Liver (tissue), 9 donors: ENCODE data around the gene TLE1. TPM values are rescaled to one million over a fixed set of nuclear protein-coding genes. Genes with fewer than 3 reads are reported as not detected.

Experiments
- DNase-seq: peaks from one replicate; pipeline ENCODE4 v3.0.0-alpha.2; 2017; ENCODE audit warnings: low spot score
- H3K27ac ChIP-seq, 2 donors: one replicate each; pipeline ENCODE4 v1.7.0; 2013; ENCODE audit warnings: inconsistent platforms in 2 of 2, low read length in 2 of 2, control low read depth in 1 of 2, low read depth in 1 of 2, mild to moderate bottlenecking in 1 of 2
- H3K27me3 ChIP-seq, 4 donors: one replicate each; pipeline versions ENCODE4 v1.6.1 to v1.7.0; 2013; ENCODE audit warnings: low read length in 3 of 4, inconsistent platforms in 1 of 4, mild to moderate bottlenecking in 1 of 4, moderate library complexity in 1 of 4; ENCODE audit not compliant: control insufficient read depth in 4 of 4, insufficient read depth in 4 of 4
- H3K36me3 ChIP-seq, 4 donors: one replicate each; pipeline versions ENCODE4 v1.6.1 to v1.7.0; 2013; ENCODE audit warnings: low read length in 3 of 4, mild to moderate bottlenecking in 3 of 4, low read depth in 1 of 4, moderate library complexity in 1 of 4; ENCODE audit not compliant: control insufficient read depth in 4 of 4, insufficient read depth in 3 of 4
- H3K4me1 ChIP-seq, 4 donors: one replicate each; pipeline versions ENCODE4 v1.6.1 to v1.7.0; 2013; ENCODE audit warnings: low read length in 3 of 4, mild to moderate bottlenecking in 3 of 4, moderate library complexity in 1 of 4; ENCODE audit not compliant: control insufficient read depth in 4 of 4, insufficient read depth in 4 of 4
- H3K4me3 ChIP-seq, 3 donors: one replicate each; pipeline versions ENCODE4 v1.6.1 to v1.7.0; 2013; ENCODE audit warnings: low read length in 3 of 3, control low read depth in 1 of 3, low read depth in 1 of 3, mild to moderate bottlenecking in 1 of 3
- H3K9ac ChIP-seq, 2 donors: one replicate each; pipeline ENCODE4 v1.7.0; 2013; ENCODE audit warnings: low read length in 2 of 2, mild to moderate bottlenecking in 2 of 2, moderate library complexity in 2 of 2, control low read depth in 1 of 2, low read depth in 1 of 2
- H3K9me3 ChIP-seq, 4 donors: one replicate each; pipeline versions ENCODE4 v1.6.1 to v1.7.0; 2013; ENCODE audit warnings: low read length in 3 of 4; ENCODE audit not compliant: control insufficient read depth in 4 of 4
- EGR1 ChIP-seq, 2 donors: IDR thresholded peaks; 2 replicates each; pipeline ENCODE4 v1.6.1; 2016 to 2018; ENCODE audit warnings: antibody characterized with exemption in 2 of 2, low read depth in 2 of 2
- FOXA1 ChIP-seq: IDR thresholded peaks from 2 replicates; pipeline ENCODE4 v1.6.1; 2016; ENCODE audit warnings: antibody characterized with exemption
- FOXA2 ChIP-seq: IDR thresholded peaks from 2 replicates; pipeline ENCODE4 v1.6.1; 2016; ENCODE audit warnings: antibody characterized with exemption
- GABPA ChIP-seq, 2 donors: IDR thresholded peaks in 1 of 2; conservative IDR thresholded peaks in 1 of 2; 2 replicates each; pipeline ENCODE4 v1.6.1; 2016; ENCODE audit warnings: antibody characterized with exemption in 2 of 2, mild to moderate bottlenecking in 1 of 2, moderate library complexity in 1 of 2
- HNF4A ChIP-seq, 2 donors: conservative IDR thresholded peaks; 2 replicates each; pipeline ENCODE4 v1.6.1; 2016; ENCODE audit warnings: antibody characterized with exemption in 2 of 2, mild to moderate bottlenecking in 2 of 2
- HNF4G ChIP-seq: IDR thresholded peaks from 2 replicates; pipeline ENCODE4 v1.6.1; 2016; ENCODE audit warnings: antibody characterized with exemption
- JUND ChIP-seq, 2 donors: IDR thresholded peaks; 2 replicates each; pipeline ENCODE4 v1.6.1; 2016; ENCODE audit warnings: antibody characterized with exemption in 2 of 2
- NR2F2 ChIP-seq: IDR thresholded peaks from 2 replicates; pipeline ENCODE4 v1.6.1; 2016; ENCODE audit warnings: antibody characterized with exemption
- RAD21 ChIP-seq, 2 donors: IDR thresholded peaks; 2 replicates each; pipeline ENCODE4 v1.6.1; 2016; ENCODE audit warnings: antibody characterized with exemption in 2 of 2, mild to moderate bottlenecking in 2 of 2
- RXRA ChIP-seq, 2 donors: IDR thresholded peaks; 2 replicates each; pipeline ENCODE4 v1.6.1; 2017 to 2018; ENCODE audit warnings: antibody characterized with exemption in 2 of 2, mild to moderate bottlenecking in 1 of 2
- SP1 ChIP-seq: IDR thresholded peaks from 2 replicates; pipeline ENCODE4 v1.6.1; 2018; ENCODE audit warnings: antibody characterized with exemption, mild to moderate bottlenecking
- YY1 ChIP-seq: IDR thresholded peaks from 2 replicates; pipeline ENCODE4 v1.6.1; 2016; ENCODE audit warnings: antibody characterized with exemption, mild to moderate bottlenecking
- WGBS: extraction: QIAGEN DNeasy Blood & Tissue Kit; methylation state at CpG from one replicate; pipeline ENCODE4 v1.1.7; 2013; 5-methylcytosine and 5-hydroxymethylcytosine counted together
- polyA plus RNA-seq, 2 donors: library from polyadenylated mRNA; stranded (reverse) in 1 of 2; unstranded in 1 of 2; fragments of 200-250 nt in 1 of 2; fragments of >200 nt in 1 of 2; fragmentation: Nextera tagmentation in 1 of 2; extraction: Ambion mirVana in 1 of 2; gene quantifications; one replicate each; pipeline versions ENCODE4 v1.2.1 to v1.2.3, GENCODE V29; 2013 to 2015
- total RNA-seq, 2 donors: library from RNA; depleted of rRNA; stranded (reverse); fragments of >200 nt; gene quantifications; one replicate each; pipeline ENCODE4 v1.2.3, GENCODE V29; 2014
- TF ChIP-seq, protein P1 (sequence below): fragments of 150-350 bp; IDR thresholded peaks from 2 replicates; pipeline ENCODE4 v1.5.1; 2017; ENCODE audit warnings: improper control_type of control experiment, low read depth, low read length; ENCODE audit not compliant: missing input control
- TF ChIP-seq, protein P2 (sequence below): IDR thresholded peaks from 2 replicates; pipeline ENCODE4 v1.6.1; 2016; ENCODE audit warnings: antibody characterized with exemption
- TF ChIP-seq, protein P3 (sequence below): IDR thresholded peaks from 2 replicates; pipeline ENCODE4 v1.6.1; 2016; ENCODE audit warnings: antibody characterized with exemption, mild to moderate bottlenecking
- donor health status: healthy.
- donor health status: healthy.
- donor health status: healthy.
- donor health status: healthy.
- donor health status: healthy.

TLE1 gene
- total and polyA plus RNA-seq, 4 donors: 25.2 to 45.4 (median 25.7) TPM

DNA sequence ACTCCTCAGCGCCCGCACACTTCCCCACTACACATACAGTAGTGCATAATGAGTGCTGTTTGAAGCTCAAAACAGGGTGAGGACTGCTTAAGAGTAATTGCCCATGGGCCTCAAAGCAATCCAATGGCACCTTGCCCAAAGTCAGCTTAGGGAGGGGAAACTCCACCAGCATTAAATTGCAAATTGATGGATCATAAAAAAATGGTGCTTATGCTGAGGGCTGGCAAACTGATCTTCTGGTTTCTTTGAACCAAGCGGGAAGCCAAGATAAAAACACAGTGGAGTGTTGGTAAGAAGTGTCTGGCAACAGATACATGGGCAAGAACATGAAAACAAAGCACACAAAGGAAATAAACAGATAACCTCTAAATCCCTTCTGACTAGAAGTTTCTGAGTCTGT, 28.0 kb downstream of the TLE1 start:
- H3K9ac ChIP-seq: no peak overlapping the region
- H3K27ac ChIP-seq: no peak overlapping the region
- peaks cover 0 to 26% (median 5%) of the 10 kb centered on the region in 4 donors for H3K36me3 ChIP-seq
- no peak overlapping the region for H3K4me3 ChIP-seq
- peaks cover 0 to 10% (median 7%) of the 10 kb centered on the region in 4 donors for H3K4me1 ChIP-seq
- TF ChIP-seq NR2F2 (no peak), FOXA2 (no peak), JUND (IDR thresholded peaks at IDR 0.05) (no peak), HNF4G (no peak), SP1 (no peak), YY1 (no peak), RAD21 (IDR thresholded peaks at IDR 0.05) (no peak), EGR1 (IDR thresholded peaks at IDR 0.05; ENCODE audit: low read depth in 2 of 2) (no peak)
- TF ChIP-seq, protein P1, sequence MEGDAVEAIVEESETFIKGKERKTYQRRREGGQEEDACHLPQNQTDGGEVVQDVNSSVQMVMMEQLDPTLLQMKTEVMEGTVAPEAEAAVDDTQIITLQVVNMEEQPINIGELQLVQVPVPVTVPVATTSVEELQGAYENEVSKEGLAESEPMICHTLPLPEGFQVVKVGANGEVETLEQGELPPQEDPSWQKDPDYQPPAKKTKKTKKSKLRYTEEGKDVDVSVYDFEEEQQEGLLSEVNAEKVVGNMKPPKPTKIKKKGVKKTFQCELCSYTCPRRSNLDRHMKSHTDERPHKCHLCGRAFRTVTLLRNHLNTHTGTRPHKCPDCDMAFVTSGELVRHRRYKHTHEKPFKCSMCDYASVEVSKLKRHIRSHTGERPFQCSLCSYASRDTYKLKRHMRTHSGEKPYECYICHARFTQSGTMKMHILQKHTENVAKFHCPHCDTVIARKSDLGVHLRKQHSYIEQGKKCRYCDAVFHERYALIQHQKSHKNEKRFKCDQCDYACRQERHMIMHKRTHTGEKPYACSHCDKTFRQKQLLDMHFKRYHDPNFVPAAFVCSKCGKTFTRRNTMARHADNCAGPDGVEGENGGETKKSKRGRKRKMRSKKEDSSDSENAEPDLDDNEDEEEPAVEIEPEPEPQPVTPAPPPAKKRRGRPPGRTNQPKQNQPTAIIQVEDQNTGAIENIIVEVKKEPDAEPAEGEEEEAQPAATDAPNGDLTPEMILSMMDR: no peak
- TF ChIP-seq, protein P2, sequence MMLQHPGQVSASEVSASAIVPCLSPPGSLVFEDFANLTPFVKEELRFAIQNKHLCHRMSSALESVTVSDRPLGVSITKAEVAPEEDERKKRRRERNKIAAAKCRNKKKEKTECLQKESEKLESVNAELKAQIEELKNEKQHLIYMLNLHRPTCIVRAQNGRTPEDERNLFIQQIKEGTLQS: no peak
- no peaks in the 10 kb centered on the region for H3K27me3 ChIP-seq
- WGBS: 87% methylated on average over 3 of the region's 3 CpGs
- no peak for DNase-seq
- H3K9me3 ChIP-seq: no peaks in the 10 kb centered on the region

DNA sequence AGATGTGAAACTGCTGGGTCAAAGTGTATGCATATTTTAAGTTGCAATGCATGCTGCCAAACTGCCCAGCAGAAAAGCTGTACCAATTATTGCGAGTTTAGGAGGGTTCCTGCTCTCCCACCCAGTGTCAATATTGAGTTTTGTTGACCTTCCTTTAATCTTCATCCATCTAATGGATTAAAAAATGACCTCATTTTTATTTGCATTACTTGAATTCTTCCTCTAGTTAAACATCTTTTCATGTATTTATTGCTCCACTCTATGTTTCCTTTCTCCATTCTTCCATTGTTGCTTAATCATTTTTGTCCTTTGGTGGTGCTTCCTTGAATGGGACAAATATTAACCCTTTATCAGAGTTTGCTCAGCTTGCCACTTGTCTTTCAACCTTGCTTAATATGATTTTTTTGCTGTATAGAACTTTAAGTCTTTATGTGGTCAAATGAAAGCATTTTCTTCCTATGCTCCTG, 32.4 kb downstream of the TLE1 start:
- H3K4me1 ChIP-seq: peaks cover 0 to 16% (median 8%) of the 10 kb centered on the region in 4 donors
- H3K4me3 ChIP-seq: no peak overlapping the region
- H3K27ac ChIP-seq: no peak overlapping the region
- whole genome bisulfite sequencing: 29% methylated on average over 1 of the region's 1 CpG
- no peak for DNase-seq
- TF ChIP-seq GABPA (IDR thresholded peaks at IDR 0.05 in 1 of 2, conservative IDR thresholded peaks at IDR 0.05 in 1 of 2): no peak
- peak in 1 of 2 donors; percentile 38 for TF ChIP-seq RXRA (IDR thresholded peaks at IDR 0.05)
- no peak for TF ChIP-seq NR2F2
- TF ChIP-seq, protein P1: no peak
- TF ChIP-seq EGR1 (IDR thresholded peaks at IDR 0.05; ENCODE audit: low read depth in 2 of 2): no peak
- TF ChIP-seq YY1: no peak
- TF ChIP-seq SP1: no peak
- TF ChIP-seq HNF4A (conservative IDR thresholded peaks at IDR 0.05): peak in 1 of 2 donors; percentile 39
- peak; percentile 68 for TF ChIP-seq FOXA1
- peak in 1 of 2 donors; percentile 11 for TF ChIP-seq JUND (IDR thresholded peaks at IDR 0.05)
- peak; percentile 64 for TF ChIP-seq FOXA2
- TF ChIP-seq, protein P3, sequence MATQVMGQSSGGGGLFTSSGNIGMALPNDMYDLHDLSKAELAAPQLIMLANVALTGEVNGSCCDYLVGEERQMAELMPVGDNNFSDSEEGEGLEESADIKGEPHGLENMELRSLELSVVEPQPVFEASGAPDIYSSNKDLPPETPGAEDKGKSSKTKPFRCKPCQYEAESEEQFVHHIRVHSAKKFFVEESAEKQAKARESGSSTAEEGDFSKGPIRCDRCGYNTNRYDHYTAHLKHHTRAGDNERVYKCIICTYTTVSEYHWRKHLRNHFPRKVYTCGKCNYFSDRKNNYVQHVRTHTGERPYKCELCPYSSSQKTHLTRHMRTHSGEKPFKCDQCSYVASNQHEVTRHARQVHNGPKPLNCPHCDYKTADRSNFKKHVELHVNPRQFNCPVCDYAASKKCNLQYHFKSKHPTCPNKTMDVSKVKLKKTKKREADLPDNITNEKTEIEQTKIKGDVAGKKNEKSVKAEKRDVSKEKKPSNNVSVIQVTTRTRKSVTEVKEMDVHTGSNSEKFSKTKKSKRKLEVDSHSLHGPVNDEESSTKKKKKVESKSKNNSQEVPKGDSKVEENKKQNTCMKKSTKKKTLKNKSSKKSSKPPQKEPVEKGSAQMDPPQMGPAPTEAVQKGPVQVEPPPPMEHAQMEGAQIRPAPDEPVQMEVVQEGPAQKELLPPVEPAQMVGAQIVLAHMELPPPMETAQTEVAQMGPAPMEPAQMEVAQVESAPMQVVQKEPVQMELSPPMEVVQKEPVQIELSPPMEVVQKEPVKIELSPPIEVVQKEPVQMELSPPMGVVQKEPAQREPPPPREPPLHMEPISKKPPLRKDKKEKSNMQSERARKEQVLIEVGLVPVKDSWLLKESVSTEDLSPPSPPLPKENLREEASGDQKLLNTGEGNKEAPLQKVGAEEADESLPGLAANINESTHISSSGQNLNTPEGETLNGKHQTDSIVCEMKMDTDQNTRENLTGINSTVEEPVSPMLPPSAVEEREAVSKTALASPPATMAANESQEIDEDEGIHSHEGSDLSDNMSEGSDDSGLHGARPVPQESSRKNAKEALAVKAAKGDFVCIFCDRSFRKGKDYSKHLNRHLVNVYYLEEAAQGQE: no peak
- no peak overlapping the region for H3K9ac ChIP-seq
- H3K27me3 ChIP-seq: no peaks in the 10 kb centered on the region
- H3K36me3 ChIP-seq: peaks cover 2 to 16% (median 3%) of the 10 kb centered on the region in 4 donors
- no peaks in the 10 kb centered on the region for H3K9me3 ChIP-seq
